LNCAP (cell line): ENCODE data around the gene TMEM181.

Experiments
- CTCF ChIP-seq: fragments of 450-650 bp; IDR thresholded peaks from 2 replicates; pipeline ENCODE4 v1.5.1; 2017; ENCODE audit warnings: mild to moderate bottlenecking

TMEM181 gene

GRCh38 chr6:158626360-158627167 lies 66.7 kb downstream of the TMEM181 start:
- no peak for TF ChIP-seq CTCF

- no peak for TF ChIP-seq CTCF
These were observed 67.5 kb downstream of the TMEM181 start for GRCh38 chr6:158627168-158627939.

- TF ChIP-seq CTCF = no peak
These were observed 68.0 kb downstream of the TMEM181 start for GRCh38 chr6:158627940-158628211.

- TF ChIP-seq CTCF = no peak
These were observed 68.7 kb downstream of the TMEM181 start for GRCh38 chr6:158628542-158628941.

GRCh38 chr6:158629367-158630221 lies 69.7 kb downstream of the TMEM181 start:
- TF ChIP-seq CTCF = no peak

GRCh38 chr6:158630938-158631616 lies 71.2 kb downstream of the TMEM181 start:
- no peak for TF ChIP-seq CTCF
